Endothelial cell of umbilical vein (primary cell): Measurements from ENCODE around the gene SLC22A23. TPM values are rescaled to one million over a fixed set of nuclear protein-coding genes. Genes with fewer than 3 reads are reported as not detected.

ENCODE experiments used
- BruUV-seq: library from RNA; stranded (reverse); fragments of 400-500 nt; replicated peaks from 2 replicates; lab custom pipeline; 2021; lab: Mats Ljungman, UMichigan
- CTCF ChIA-PET: fragments of 300-600, 350-600 bp; sonication (Branson Sonifier 250); formaldehyde crosslinking; loops from one replicate; lab custom pipeline; 2021; ENCODE audit warnings: antibody characterized with exemption, inconsistent platforms; lab: Charles Lee
- POLR2A ChIA-PET: fragments of 300-600, 350-600 bp; sonication (Branson Sonifier 250); formaldehyde crosslinking; loops from one replicate; lab custom pipeline; 2021; ENCODE audit warnings: antibody characterized with exemption, inconsistent platforms; lab: Charles Lee
- DNase-seq: peaks from one replicate; pipeline ENCODE4 v3.0.0-alpha.2; 2011; ENCODE audit warnings: low read depth, low spot score
- FAIRE-seq: peaks from 2 replicates; lab custom pipeline; 2011; peaks lifted over from hg19 to GRCh38; lab: Jason Lieb, UNC
- H2AFZ ChIP-seq: 2 replicates; pipeline ENCODE4 v1.6.0; 2012; ENCODE audit warnings: low read depth, low read length, control low read depth, inconsistent platforms
- H3K27ac ChIP-seq: 2 replicates; pipeline ENCODE4 v1.5.1; 2011; ENCODE audit warnings: low read depth, mild to moderate bottlenecking, control low read depth, low read length, moderate library complexity; ENCODE audit not compliant: insufficient read depth
- H3K27me3 ChIP-seq, 2 experiments: 2 replicates each; pipeline versions ENCODE4 v1.6.0 to v1.6.1; 2011; ENCODE audit warnings: low read length in 2 of 2, mixed read lengths in 1 of 2; ENCODE audit not compliant: control insufficient read depth in 2 of 2, insufficient read depth in 2 of 2
- H3K36me3 ChIP-seq, 2 experiments: 2 replicates in 1 of 2; 3 replicates in 1 of 2; pipeline ENCODE4 v1.5.1; 2011; ENCODE audit warnings: low read length in 2 of 2, mild to moderate bottlenecking in 1 of 2, moderate library complexity in 1 of 2; ENCODE audit not compliant: control insufficient read depth in 2 of 2, insufficient read depth in 2 of 2; ENCODE audit errors: extremely low read depth in 1 of 2
- H3K4me1 ChIP-seq: 3 replicates; pipeline ENCODE4 v1.5.1; 2011; ENCODE audit warnings: mild to moderate bottlenecking, low read length; ENCODE audit not compliant: control insufficient read depth, insufficient read depth; ENCODE audit errors: extremely low read depth
- H3K4me2 ChIP-seq: 2 replicates; pipeline ENCODE4 v1.6.1; 2011; ENCODE audit warnings: low read length, control low read depth, mixed read lengths; ENCODE audit not compliant: insufficient read depth
- H3K4me3 ChIP-seq, 3 experiments: fragments of 200-600 bp in 1 of 3; sonication (generic), shearing (Covaris generic) in 1 of 3; replicated peaks in 1 of 3; 2 replicates each; pipeline ENCODE4 v1.5.1; 2011 to 2016; ENCODE audit warnings: control low read depth in 3 of 3, low read length in 3 of 3, mild to moderate bottlenecking in 2 of 3, inconsistent platforms in 1 of 3, low read depth in 1 of 3, moderate library complexity in 1 of 3; ENCODE audit not compliant: insufficient read depth in 1 of 3
- H3K79me2 ChIP-seq: 2 replicates; pipeline ENCODE4 v1.6.0; 2012; ENCODE audit warnings: low read length, inconsistent platforms; ENCODE audit not compliant: control insufficient read depth, insufficient read depth
- H3K9ac ChIP-seq: replicated peaks from 2 replicates; pipeline ENCODE3; 2011; ENCODE audit warnings: low read length, control low read depth; ENCODE audit not compliant: insufficient read depth; ENCODE audit errors: extremely low read depth
- H3K9me1 ChIP-seq: replicated peaks from 3 replicates; pipeline ENCODE4 v1.6.0; 2011; ENCODE audit warnings: mild to moderate bottlenecking, low read length; ENCODE audit not compliant: control insufficient read depth, insufficient read depth; ENCODE audit errors: extremely low read depth
- H3K9me3 ChIP-seq: replicated peaks from 2 replicates; pipeline ENCODE4 v1.5.1; 2012; ENCODE audit warnings: low read length, inconsistent platforms; ENCODE audit not compliant: control insufficient read depth, insufficient read depth
- H4K20me1 ChIP-seq: replicated peaks from 2 replicates; pipeline ENCODE3; 2011; ENCODE audit warnings: mild to moderate bottlenecking, low read length; ENCODE audit not compliant: control insufficient read depth, insufficient read depth; ENCODE audit errors: extremely low read depth
- EZH2 ChIP-seq: IDR thresholded peaks from 2 replicates; pipeline ENCODE4 v1.6.1; 2012; ENCODE audit warnings: borderline replicate concordance, low read depth, mild to moderate bottlenecking, moderate library complexity, low read length, inconsistent platforms; ENCODE audit not compliant: severe bottlenecking
- FOS ChIP-seq: IDR thresholded peaks from 2 replicates; pipeline ENCODE4 v1.6.1; 2011; ENCODE audit warnings: mild to moderate bottlenecking, low read length, moderate library complexity, borderline replicate concordance; ENCODE audit not compliant: insufficient read depth
- GATA2 ChIP-seq: IDR thresholded peaks from 2 replicates; pipeline ENCODE4 v1.7.0; 2011; ENCODE audit warnings: low read depth, mild to moderate bottlenecking, moderate library complexity, mixed read lengths, low read length; ENCODE audit not compliant: insufficient read length, insufficient read depth
- JUN ChIP-seq: IDR thresholded peaks from 2 replicates; pipeline ENCODE4 v1.6.1; 2011; ENCODE audit warnings: borderline replicate concordance, low read depth; ENCODE audit not compliant: insufficient read length, insufficient read depth
- MYC ChIP-seq: IDR thresholded peaks from one replicate; pipeline ENCODE4 v1.6.1; 2011; ENCODE audit warnings: mild to moderate bottlenecking, low read depth, low read length
- POLR2A ChIP-seq: IDR thresholded peaks from 2 replicates; pipeline ENCODE4 v1.6.1; 2012; ENCODE audit warnings: low read depth, mild to moderate bottlenecking, control low read depth, low read length
- POLR2AphosphoS5 ChIP-seq: IDR thresholded peaks from 2 replicates; pipeline ENCODE4 v1.6.1; 2012; ENCODE audit warnings: low read depth, mild to moderate bottlenecking, control low read depth, low read length, moderate library complexity; ENCODE audit not compliant: insufficient read depth
- dilution Hi-C: fragments of 300-500 bp; cut with MboI; formaldehyde crosslinking; loops from one replicate; pipeline ENCODE4 v1.15.0; 2019; ENCODE audit warnings: low sequenced_read_pairs; ENCODE audit not compliant: extremely low pct_ligation_motif_present
- intact Hi-C: fragments of 100-400 bp; cut with micrococcal nuclease; formaldehyde crosslinking; loops from one replicate; pipeline ENCODE4 v1.10.0; 2022
- polyA plus RNA-seq, 4 experiments: library from polyadenylated mRNA; depleted of rRNA in 3 of 4; stranded (reverse) in 3 of 4; unstranded in 1 of 4; fragments of >200 nt; gene quantifications; 2 replicates each; pipeline versions ENCODE4 v1.2.1 to v1.2.3, GENCODE V29; 2011 to 2012; ENCODE audit warnings: missing spikeins in 1 of 4
- total RNA-seq: library from RNA; stranded (reverse); gene quantifications from 2 replicates; pipeline ENCODE4 v1.2.3, GENCODE V29; 2021
- TF ChIP-seq, protein P1 (sequence below), 2 donors: IDR thresholded peaks; 1 replicate in 1 of 2; 2 replicates in 1 of 2; pipeline ENCODE4 v1.5.1; 2011; ENCODE audit warnings: low read length in 2 of 2, mild to moderate bottlenecking in 2 of 2, moderate library complexity in 2 of 2, control low read depth in 1 of 2, inconsistent platforms in 1 of 2, low read depth in 1 of 2; ENCODE audit not compliant: insufficient read depth in 1 of 2; ENCODE audit errors: extremely low read depth in 1 of 2
- TF ChIP-seq, protein P2 (sequence below): IDR thresholded peaks from 2 replicates; pipeline ENCODE4 v1.6.1; 2011; ENCODE audit not compliant: insufficient read depth, insufficient read length

The SLC22A23 gene
- total and polyA plus RNA-seq, 2 donors (not counting 3 experiments of a cell fraction or from before 2014, with no cell fraction given): 4.2 to 14.3 TPM

DNA sequence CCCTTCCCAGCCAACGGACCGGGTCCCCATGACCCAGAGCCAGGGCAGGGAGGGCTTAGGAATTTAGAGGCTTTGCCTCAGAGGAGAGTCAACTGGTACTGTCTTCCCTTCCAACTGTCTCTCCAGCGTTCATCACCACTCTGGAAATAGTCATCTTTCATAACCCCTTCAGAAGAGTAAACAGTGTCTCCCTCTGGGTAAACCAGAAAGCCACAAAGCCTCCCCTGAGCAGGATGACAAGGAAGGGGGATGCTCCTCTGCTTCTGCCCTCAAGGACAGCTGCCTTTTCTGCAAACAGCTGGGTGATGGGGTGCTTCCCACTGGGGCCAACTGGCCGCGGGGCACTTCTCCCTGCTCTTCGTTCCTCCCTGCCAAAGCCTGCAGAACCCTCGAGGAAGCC lies 108.0 kb downstream of the SLC22A23 start:
- Histone ChIP-seq H4K20me1 (no peaks in the 10 kb centered on the region), H2AFZ (no peak overlapping the region), H3K27ac (no peak overlapping the region), H3K9ac (no peak overlapping the region), H3K4me2 (no peak overlapping the region), H3K9me1 (no peaks in the 10 kb centered on the region), H3K4me1 (no peaks in the 10 kb centered on the region), H3K27me3 (no peaks in the 10 kb centered on the region), H3K79me2 (no peaks in the 10 kb centered on the region), H3K9me3 (no peaks in the 10 kb centered on the region), H3K4me3 (no peak overlapping the region), H3K36me3 (no peaks in the 10 kb centered on the region)
- FAIRE-seq (no peak), DNase-seq (no peak)
- TF ChIP-seq POLR2AphosphoS5 (no peak), FOS (no peak), POLR2A (no peak), GATA2 (no peak), EZH2 (no peak), MYC (no peak), JUN (no peak)
- TF ChIP-seq, protein P1, sequence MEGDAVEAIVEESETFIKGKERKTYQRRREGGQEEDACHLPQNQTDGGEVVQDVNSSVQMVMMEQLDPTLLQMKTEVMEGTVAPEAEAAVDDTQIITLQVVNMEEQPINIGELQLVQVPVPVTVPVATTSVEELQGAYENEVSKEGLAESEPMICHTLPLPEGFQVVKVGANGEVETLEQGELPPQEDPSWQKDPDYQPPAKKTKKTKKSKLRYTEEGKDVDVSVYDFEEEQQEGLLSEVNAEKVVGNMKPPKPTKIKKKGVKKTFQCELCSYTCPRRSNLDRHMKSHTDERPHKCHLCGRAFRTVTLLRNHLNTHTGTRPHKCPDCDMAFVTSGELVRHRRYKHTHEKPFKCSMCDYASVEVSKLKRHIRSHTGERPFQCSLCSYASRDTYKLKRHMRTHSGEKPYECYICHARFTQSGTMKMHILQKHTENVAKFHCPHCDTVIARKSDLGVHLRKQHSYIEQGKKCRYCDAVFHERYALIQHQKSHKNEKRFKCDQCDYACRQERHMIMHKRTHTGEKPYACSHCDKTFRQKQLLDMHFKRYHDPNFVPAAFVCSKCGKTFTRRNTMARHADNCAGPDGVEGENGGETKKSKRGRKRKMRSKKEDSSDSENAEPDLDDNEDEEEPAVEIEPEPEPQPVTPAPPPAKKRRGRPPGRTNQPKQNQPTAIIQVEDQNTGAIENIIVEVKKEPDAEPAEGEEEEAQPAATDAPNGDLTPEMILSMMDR (IDR thresholded peaks at IDR 0.05; ENCODE audit: extremely low read depth in 1 of 2, insufficient read depth in 1 of 2, low read depth in 1 of 2, low read length in 2 of 2): no peak
- TF ChIP-seq, protein P2, sequence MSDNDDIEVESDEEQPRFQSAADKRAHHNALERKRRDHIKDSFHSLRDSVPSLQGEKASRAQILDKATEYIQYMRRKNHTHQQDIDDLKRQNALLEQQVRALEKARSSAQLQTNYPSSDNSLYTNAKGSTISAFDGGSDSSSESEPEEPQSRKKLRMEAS: no peak
- POLR2A ChIA-PET: no interaction called here
- dilution Hi-C loops: no loop called here
- CTCF ChIA-PET: no interaction called here
- no TSS peak for BruUV-seq
- intact Hi-C loops: no loop called here
